Kidney (tissue), 14 donors: ENCODE measurements around the gene ANKRD11. TPM values are rescaled to one million over a fixed set of nuclear protein-coding genes. Genes with fewer than 3 reads are reported as not detected.

Experiments
- DNase-seq, 5 donors: peaks; one replicate each; pipeline ENCODE4 v3.0.0-alpha.2; 2013 to 2020
- FAIRE-seq: peaks from 2 replicates; lab custom pipeline; 2012; peaks lifted over from hg19 to GRCh38; lab: Jason Lieb, UNC
- H3K27ac ChIP-seq, 2 donors: one replicate each; pipeline ENCODE4 v1.7.0; 2013; ENCODE audit warnings: low read depth in 2 of 2, low read length in 2 of 2, inconsistent platforms in 1 of 2
- H3K27me3 ChIP-seq: one replicate; pipeline ENCODE4 v1.7.1; 2013; ENCODE audit warnings: low read length, inconsistent platforms; ENCODE audit not compliant: control insufficient read depth, insufficient read depth
- H3K36me3 ChIP-seq, 3 donors: one replicate each; pipeline versions ENCODE4 v1.7.0 to v1.7.1; 2013; ENCODE audit warnings: low read length in 3 of 3, control low read depth in 1 of 3, inconsistent platforms in 1 of 3; ENCODE audit not compliant: insufficient read depth in 3 of 3, control insufficient read depth in 2 of 3
- H3K4me1 ChIP-seq, 3 donors: one replicate each; pipeline versions ENCODE4 v1.7.0 to v1.7.1; 2013; ENCODE audit warnings: low read length in 3 of 3, inconsistent platforms in 1 of 3, low read depth in 1 of 3; ENCODE audit not compliant: control insufficient read depth in 2 of 3, insufficient read depth in 2 of 3
- H3K4me3 ChIP-seq, 3 donors: one replicate each; pipeline versions ENCODE4 v1.7.0 to v1.8.1; 2013; ENCODE audit warnings: low read length in 3 of 3, control low read depth in 1 of 3, inconsistent platforms in 1 of 3
- H3K9ac ChIP-seq, 3 donors: one replicate each; pipeline versions ENCODE4 v1.7.0 to v1.7.1; 2013; ENCODE audit warnings: low read length in 3 of 3, control low read depth in 1 of 3, inconsistent platforms in 1 of 3
- H3K9me3 ChIP-seq, 3 donors: one replicate each; pipeline versions ENCODE4 v1.7.0 to v1.7.1; 2013; ENCODE audit warnings: low read length in 3 of 3, control low read depth in 1 of 3, inconsistent platforms in 1 of 3; ENCODE audit not compliant: control insufficient read depth in 2 of 3, insufficient read depth in 1 of 3
- intact Hi-C: fragments of 100-400 bp; cut with DNase I; formaldehyde crosslinking; loops from one replicate; pipeline ENCODE4 v1.11.1; 2022
- polyA plus RNA-seq: library from polyadenylated mRNA; stranded (reverse); fragments of 350-450 nt; fragmentation: Illumina TruSeq; extraction: RNeasy Lipid Tissue Mini Kit (QIAGEN cat#74804); gene quantifications from one replicate; pipeline ENCODE4 v1.2.3, GENCODE V29; 2014; ENCODE audit warnings: low read depth, low replicate concordance; ENCODE audit not compliant: insufficient read depth
- total RNA-seq: library from RNA; stranded (reverse); fragmentation: NEBNext Ultra II Directional; extraction: Animal tissue kit (Norgen Biotek cat#: 25700); gene quantifications from one replicate; pipeline ENCODE4 v1.2.1, GENCODE V29; 2021
- TF ChIP-seq, protein P1 (sequence below): IDR thresholded peaks from 3 replicates; pipeline ENCODE4 v1.5.1; 2012; ENCODE audit warnings: mild to moderate bottlenecking, moderate library complexity, borderline replicate concordance; ENCODE audit not compliant: insufficient read depth; ENCODE audit errors: extremely low read depth
- donor health status: control.
- donor health status: control.
- donor health status: control.
- donor health status: control.
- donor health status: control.
- donor health status: DM: yes; HTN: yes; CAD: no.
- donor health status: Normal renal cell carcinoma (clear cell type).

Gene ANKRD11
- total and polyA plus RNA-seq, 2 donors from 2014 or later = 36.2 to 154 TPM

GRCh38 chr16:89481356-89481955 is 8.9 kb downstream of the ANKRD11 start:
- H3K27ac ChIP-seq = no peak overlapping the region
- H3K4me3 ChIP-seq = no peak overlapping the region
- intact Hi-C loops = no loop called here
- peaks cover 0 to 23% (median 0%) of the 10 kb centered on the region in 3 donors for H3K4me1 ChIP-seq
- no peak overlapping the region for H3K9ac ChIP-seq
- H3K27me3 ChIP-seq = no peaks in the 10 kb centered on the region
- DNase-seq (no peak), FAIRE-seq (no peak)
- no peaks in the 10 kb centered on the region for H3K9me3 ChIP-seq
- TF ChIP-seq, protein P1, sequence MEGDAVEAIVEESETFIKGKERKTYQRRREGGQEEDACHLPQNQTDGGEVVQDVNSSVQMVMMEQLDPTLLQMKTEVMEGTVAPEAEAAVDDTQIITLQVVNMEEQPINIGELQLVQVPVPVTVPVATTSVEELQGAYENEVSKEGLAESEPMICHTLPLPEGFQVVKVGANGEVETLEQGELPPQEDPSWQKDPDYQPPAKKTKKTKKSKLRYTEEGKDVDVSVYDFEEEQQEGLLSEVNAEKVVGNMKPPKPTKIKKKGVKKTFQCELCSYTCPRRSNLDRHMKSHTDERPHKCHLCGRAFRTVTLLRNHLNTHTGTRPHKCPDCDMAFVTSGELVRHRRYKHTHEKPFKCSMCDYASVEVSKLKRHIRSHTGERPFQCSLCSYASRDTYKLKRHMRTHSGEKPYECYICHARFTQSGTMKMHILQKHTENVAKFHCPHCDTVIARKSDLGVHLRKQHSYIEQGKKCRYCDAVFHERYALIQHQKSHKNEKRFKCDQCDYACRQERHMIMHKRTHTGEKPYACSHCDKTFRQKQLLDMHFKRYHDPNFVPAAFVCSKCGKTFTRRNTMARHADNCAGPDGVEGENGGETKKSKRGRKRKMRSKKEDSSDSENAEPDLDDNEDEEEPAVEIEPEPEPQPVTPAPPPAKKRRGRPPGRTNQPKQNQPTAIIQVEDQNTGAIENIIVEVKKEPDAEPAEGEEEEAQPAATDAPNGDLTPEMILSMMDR = no peak
- no peaks in the 10 kb centered on the region for H3K36me3 ChIP-seq

DNA sequence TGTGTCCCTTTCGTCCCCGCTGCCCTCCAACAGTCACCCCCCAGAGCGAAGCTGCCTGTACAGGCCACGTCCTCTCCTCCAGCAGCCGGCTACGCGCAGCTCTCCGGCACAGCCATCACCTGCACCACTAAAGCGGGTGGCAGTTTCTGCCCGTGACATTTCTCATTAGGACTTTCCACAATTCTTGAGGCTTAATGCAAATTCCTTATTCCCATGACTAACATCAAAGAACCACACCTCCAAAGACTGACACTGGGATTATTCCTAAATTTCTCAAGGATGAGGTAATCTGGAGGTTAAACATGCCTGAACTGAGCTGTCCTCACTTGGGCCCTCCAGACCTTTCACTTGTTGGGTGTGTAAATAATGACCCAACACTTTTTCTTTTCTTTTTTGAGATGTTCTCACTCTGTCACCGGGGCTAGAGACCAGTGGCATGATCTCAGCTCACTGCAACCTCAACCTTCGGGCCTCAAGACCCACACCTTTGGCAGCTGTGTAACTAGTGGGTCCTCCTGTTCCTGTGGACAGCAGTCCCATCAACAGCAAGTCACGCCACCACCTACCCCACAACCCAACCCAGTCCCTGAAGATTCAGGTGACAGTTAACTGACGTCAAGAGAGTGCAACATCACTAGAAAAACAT is 11.7 kb downstream of the ANKRD11 start:
- no peak overlapping the region for H3K27ac ChIP-seq
- TF ChIP-seq, protein P1 = no peak
- no peak for FAIRE-seq
- DNase-seq = no peak
- no peaks in the 10 kb centered on the region for H3K9me3 ChIP-seq
- H3K36me3 ChIP-seq = no peaks in the 10 kb centered on the region
- intact Hi-C loops = no loop called here
- H3K9ac ChIP-seq = no peak overlapping the region
- H3K27me3 ChIP-seq = no peaks in the 10 kb centered on the region
- no peak overlapping the region for H3K4me3 ChIP-seq
- peaks cover 0 to 17% (median 8%) of the 10 kb centered on the region in 3 donors for H3K4me1 ChIP-seq

DNA sequence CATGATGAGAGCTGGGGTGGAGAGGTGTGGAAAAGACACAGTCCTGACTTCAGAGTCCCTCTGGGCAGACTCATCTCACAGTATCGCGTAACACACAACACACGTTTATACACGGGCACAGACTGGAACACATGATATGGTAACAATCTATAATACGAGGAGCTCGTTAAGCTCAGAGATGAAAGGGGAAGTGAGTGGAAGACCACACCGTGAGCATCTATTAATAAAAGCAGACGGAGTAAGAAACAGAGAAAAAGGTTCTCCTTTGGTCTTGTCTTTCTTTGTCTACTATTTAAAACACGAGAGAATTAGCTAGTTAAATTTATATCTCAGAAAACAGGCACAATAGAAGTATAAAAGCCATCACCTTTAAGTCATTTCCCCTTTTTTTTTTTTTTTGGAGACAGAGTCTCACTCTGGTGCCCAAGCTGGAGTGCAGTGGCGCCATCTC is 13.5 kb downstream of the ANKRD11 start:
- H3K4me1 ChIP-seq = peaks cover 0 to 26% (median 21%) of the 10 kb centered on the region in 3 donors
- intact Hi-C loops = no loop called here
- DNase-seq (no peak), FAIRE-seq (no peak)
- no peak overlapping the region for H3K4me3 ChIP-seq
- H3K27ac ChIP-seq = no peak overlapping the region
- no peak overlapping the region for H3K9ac ChIP-seq
- no peaks in the 10 kb centered on the region for H3K36me3 ChIP-seq
- TF ChIP-seq, protein P1 = no peak
- no peaks in the 10 kb centered on the region for H3K9me3 ChIP-seq
- no peaks in the 10 kb centered on the region for H3K27me3 ChIP-seq
